ENCODE data around the gene MPPED2.

- no peak for TF ChIP-seq CTCF (IDR thresholded peaks at IDR 0.05; ENCODE audit: insufficient read depth, low read depth, low read length)
- no peak for TF ChIP-seq EZH2 (IDR thresholded peaks at IDR 0.05; ENCODE audit: insufficient read depth, low read length)
These were observed 153.4 kb downstream of the MPPED2 start for GRCh38 chr11:30432716-30433115.
